Measurements from ENCODE around the gene BMERB1. TPM values are rescaled to one million over a fixed set of nuclear protein-coding genes. Genes with fewer than 3 reads are reported as not detected.
"Not testable (repeated sequence)": the region's sequence is repeated elsewhere in the genome, so short reads cannot be mapped to it uniquely, and the experiment has no call there.

Gene BMERB1
- total and polyA plus RNA-seq, 4 donors, result 5.6 to 33.3 (median 9.0) TPM

- TF ChIP-seq REST (IDR thresholded peaks at IDR 0.05), result no peak
- no peak for TF ChIP-seq SP1 (IDR thresholded peaks at IDR 0.05)
- TF ChIP-seq, protein P1, sequence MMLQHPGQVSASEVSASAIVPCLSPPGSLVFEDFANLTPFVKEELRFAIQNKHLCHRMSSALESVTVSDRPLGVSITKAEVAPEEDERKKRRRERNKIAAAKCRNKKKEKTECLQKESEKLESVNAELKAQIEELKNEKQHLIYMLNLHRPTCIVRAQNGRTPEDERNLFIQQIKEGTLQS (IDR thresholded peaks at IDR 0.05), result no peak
Observed at GRCh38 chr16:15439521-15439920, 5.1 kb downstream of the BMERB1 start (continued).

DNA sequence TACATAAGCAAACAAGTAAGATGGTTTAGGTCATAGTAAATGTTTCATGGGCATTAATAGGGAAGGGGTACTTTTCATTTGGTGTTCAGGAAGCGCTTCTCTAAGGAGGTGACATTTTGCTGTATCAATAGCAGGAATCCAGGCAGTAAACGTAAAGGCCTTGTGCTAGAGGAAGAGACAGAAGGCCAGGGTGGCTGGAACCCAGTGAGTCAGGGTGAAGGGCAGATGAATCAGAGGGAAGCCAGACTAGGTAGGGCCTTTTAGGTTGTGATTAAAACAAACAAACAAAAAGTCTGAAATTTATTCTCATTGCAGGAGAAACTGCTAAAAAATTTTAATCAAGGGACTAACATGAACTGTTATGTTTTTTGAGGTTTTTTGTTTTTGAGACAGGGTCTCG is 6.5 kb downstream of the BMERB1 start:
- H3K9ac ChIP-seq (ENCODE audit: low read depth in 1 of 2, low read length in 2 of 2), result no peak overlapping the region
- peak overlapping the region; percentile 3 to 39 for H3K27ac ChIP-seq (ENCODE audit: low read depth in 1 of 2, low read length in 2 of 2)

GRCh38 chr16:15442140-15442539 is 7.8 kb downstream of the BMERB1 start:
- DNase-seq (ENCODE audit: low spot score); H3K27me3 ChIP-seq (ENCODE audit: control insufficient read depth in 4 of 4, insufficient read depth in 4 of 4, low read length in 3 of 4); H3K9ac ChIP-seq (ENCODE audit: low read depth in 1 of 2, low read length in 2 of 2); H3K36me3 ChIP-seq (ENCODE audit: control insufficient read depth in 4 of 4, insufficient read depth in 3 of 4, low read depth in 1 of 4, low read length in 3 of 4); H3K4me3 ChIP-seq (ENCODE audit: low read depth in 1 of 3, low read length in 3 of 3); H3K9me3 ChIP-seq (ENCODE audit: control insufficient read depth in 4 of 4, low read length in 3 of 4): not testable (repeated sequence)
- 82% methylated on average over 5 of the region's 5 CpGs for WGBS
- peak overlapping the region in 1 of 2 donors; percentile 50 for H3K27ac ChIP-seq (ENCODE audit: low read depth in 1 of 2, low read length in 2 of 2)
- peak in 1 of 2 donors; percentile 5 for TF ChIP-seq HNF4A (conservative IDR thresholded peaks at IDR 0.05)
- H3K4me1 ChIP-seq (ENCODE audit: control insufficient read depth in 4 of 4, insufficient read depth in 4 of 4, low read length in 3 of 4), result peaks cover 0 to 49% (median 27%) of the 10 kb centered on the region in 4 donors

More for the DNA sequence above, 6.5 kb downstream of the BMERB1 start:
- DNase-seq (ENCODE audit: low spot score), result no peak
- WGBS, result 85% methylated on average over 3 of the region's 3 CpGs
- Histone ChIP-seq H3K27me3 (ENCODE audit: control insufficient read depth in 4 of 4, insufficient read depth in 4 of 4, low read length in 3 of 4) (no peaks in the 10 kb centered on the region), H3K9me3 (ENCODE audit: control insufficient read depth in 4 of 4, low read length in 3 of 4) (no peaks in the 10 kb centered on the region), H3K4me3 (ENCODE audit: low read depth in 1 of 3, low read length in 3 of 3) (no peak overlapping the region), H3K36me3 (ENCODE audit: control insufficient read depth in 4 of 4, insufficient read depth in 3 of 4, low read depth in 1 of 4, low read length in 3 of 4) (no peaks in the 10 kb centered on the region), H3K4me1 (ENCODE audit: control insufficient read depth in 4 of 4, insufficient read depth in 4 of 4, low read length in 3 of 4) (peaks cover 0 to 57% (median 32%) of the 10 kb centered on the region in 4 donors)
- no peak for TF ChIP-seq YY1 (IDR thresholded peaks at IDR 0.05)
- no peak for TF ChIP-seq SP1 (IDR thresholded peaks at IDR 0.05)

DNA sequence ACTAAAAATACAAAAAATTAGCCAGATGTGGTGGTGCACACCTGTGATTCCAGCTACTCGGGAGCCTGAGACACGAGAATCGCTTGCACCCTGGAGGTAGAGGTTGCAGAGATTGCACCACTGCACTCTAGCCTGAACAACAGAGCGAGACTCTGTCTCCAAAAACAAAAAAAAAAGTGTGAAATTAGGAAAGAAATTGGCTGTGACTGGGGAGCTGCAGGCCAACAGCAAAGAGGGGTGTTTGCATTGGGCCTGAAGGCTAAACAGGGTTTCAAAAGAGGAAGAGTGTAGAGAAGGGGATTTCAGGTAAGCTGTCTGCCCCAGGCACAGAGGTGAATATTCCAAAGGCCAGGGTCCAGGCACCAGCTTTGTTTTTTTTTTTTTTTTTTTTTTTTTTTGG is 9.4 kb downstream of the BMERB1 start:
- Histone ChIP-seq H3K4me3 (ENCODE audit: low read depth in 1 of 3, low read length in 3 of 3) (no peak overlapping the region), H3K9me3 (ENCODE audit: control insufficient read depth in 4 of 4, low read length in 3 of 4) (no peaks in the 10 kb centered on the region), H3K4me1 (ENCODE audit: control insufficient read depth in 4 of 4, insufficient read depth in 4 of 4, low read length in 3 of 4) (peaks cover 0 to 39% (median 21%) of the 10 kb centered on the region in 4 donors), H3K36me3 (ENCODE audit: control insufficient read depth in 4 of 4, insufficient read depth in 3 of 4, low read depth in 1 of 4, low read length in 3 of 4) (no peaks in the 10 kb centered on the region), H3K9ac (ENCODE audit: low read depth in 1 of 2, low read length in 2 of 2) (no peak overlapping the region), H3K27ac (ENCODE audit: low read depth in 1 of 2, low read length in 2 of 2) (peak overlapping the region; percentile 51 to 76), H3K27me3 (ENCODE audit: control insufficient read depth in 4 of 4, insufficient read depth in 4 of 4, low read length in 3 of 4) (no peaks in the 10 kb centered on the region)
- 37% methylated on average over 4 of the region's 4 CpGs for WGBS
- DNase-seq (ENCODE audit: low spot score), result no peak
- TF ChIP-seq HNF4G (IDR thresholded peaks at IDR 0.05) (peak; percentile 96), GABPA (IDR thresholded peaks at IDR 0.05 in 1 of 2, conservative IDR thresholded peaks at IDR 0.05 in 1 of 2) (peak in 1 of 2 donors; percentile 45), HNF4A (conservative IDR thresholded peaks at IDR 0.05) (peak; percentile 98), YY1 (IDR thresholded peaks at IDR 0.05) (peak; percentile 71), TAF1 (conservative IDR thresholded peaks at IDR 0.05) (no peak), FOXA2 (IDR thresholded peaks at IDR 0.05) (peak; percentile 62), JUND (IDR thresholded peaks at IDR 0.05) (peak; percentile 45 to 83), REST (IDR thresholded peaks at IDR 0.05) (peak; percentile 55), NR2F2 (IDR thresholded peaks at IDR 0.05) (peak; percentile 67), RXRA (IDR thresholded peaks at IDR 0.05) (peak; percentile 97 to 98), ZBTB33 (IDR thresholded peaks at IDR 0.05) (peak; percentile 77), RAD21 (IDR thresholded peaks at IDR 0.05) (peak; percentile 41 to 55), SP1 (IDR thresholded peaks at IDR 0.05) (peak; percentile 86)
